Renal pelvis (tissue), 4 donors: ENCODE data around the gene ACVR1C. TPM values are rescaled to one million over a fixed set of nuclear protein-coding genes. Genes with fewer than 3 reads are reported as not detected.
"Not testable (repeated sequence)": the region's sequence is repeated elsewhere in the genome, so short reads cannot be mapped to it uniquely, and the experiment has no call there.

Experiments used
- DNase-seq: peaks from one replicate; pipeline ENCODE4 v3.0.0-alpha.2; 2013
- polyA plus RNA-seq, 3 donors: library from polyadenylated mRNA; unstranded; fragments of 120-200 nt; gene quantifications; one replicate each; pipeline ENCODE4 v1.2.1, GENCODE V29; 2013; ENCODE audit not compliant: insufficient read length in 3 of 3

Gene ACVR1C
- polyA plus RNA-seq, 3 donors: 0.20 to 0.43 (median 0.23) TPM

- no peak for DNase-seq
Measured at GRCh38 chr2:157587576-157587975, 41.1 kb downstream of the ACVR1C start.

- no peak for DNase-seq
Measured at GRCh38 chr2:157574165-157574564, 54.5 kb downstream of the ACVR1C start.

GRCh38 chr2:157572725-157573124, 55.9 kb downstream of the ACVR1C start:
- no peak for DNase-seq

GRCh38 chr2:157566623-157567022, 62.0 kb downstream of the ACVR1C start:
- DNase-seq: not testable (repeated sequence)

- not testable (repeated sequence) for DNase-seq
Measured at GRCh38 chr2:157566113-157566512, 62.6 kb downstream of the ACVR1C start.

- DNase-seq: no peak
Measured at GRCh38 chr2:157565550-157565949, 63.1 kb downstream of the ACVR1C start.

- no peak for DNase-seq
Measured at GRCh38 chr2:157559890-157560289, 68.8 kb downstream of the ACVR1C start.

GRCh38 chr2:157559461-157559860, 69.2 kb downstream of the ACVR1C start:
- no peak for DNase-seq

- DNase-seq: no peak
Measured at GRCh38 chr2:157559061-157559460, 69.6 kb downstream of the ACVR1C start.

GRCh38 chr2:157557770-157558169, 70.9 kb downstream of the ACVR1C start:
- DNase-seq: no peak

GRCh38 chr2:157540102-157540501, 88.6 kb downstream of the ACVR1C start:
- DNase-seq: no peak

GRCh38 chr2:157538064-157538463, 90.6 kb downstream of the ACVR1C start:
- DNase-seq: no peak

- DNase-seq: no peak
Measured at GRCh38 chr2:157536815-157537214, 91.8 kb downstream of the ACVR1C start.

GRCh38 chr2:157528963-157529751, 99.5 kb downstream of the ACVR1C start:
- no peak for DNase-seq

GRCh38 chr2:157526070-157526469, 102.6 kb downstream of the ACVR1C start:
- DNase-seq: no peak

- no peak for DNase-seq
Measured at GRCh38 chr2:157523270-157524247, 105.1 kb downstream of the ACVR1C start.

- not testable (repeated sequence) for DNase-seq
Measured at GRCh38 chr2:157514966-157515365, 113.7 kb downstream of the ACVR1C start.

GRCh38 chr2:157509744-157510143, 118.9 kb downstream of the ACVR1C start:
- DNase-seq: no peak

GRCh38 chr2:157508676-157509075, 120.0 kb downstream of the ACVR1C start:
- DNase-seq: no peak

- DNase-seq: no peak
Measured at GRCh38 chr2:157506586-157506985, 122.1 kb downstream of the ACVR1C start.

- no peak for DNase-seq
Measured at GRCh38 chr2:157504623-157505022, 124.0 kb downstream of the ACVR1C start.

- no peak for DNase-seq
Measured at GRCh38 chr2:157501026-157501425, 127.6 kb downstream of the ACVR1C start.

- no peak for DNase-seq
Measured at GRCh38 chr2:157500334-157500733, 128.3 kb downstream of the ACVR1C start.
